ENCODE data around the gene STK40.

The STK40 gene

GRCh38 chr1:36389999-36390398, 4.3 kb upstream of the STK40 start:
- H3K27ac Mint-ChIP-seq = peak overlapping the region; percentile 27

GRCh38 chr1:36389261-36389660, 3.5 kb upstream of the STK40 start:
- Mint-ChIP-seq H3K4me1 (ENCODE audit: low read depth) (peaks cover 28% of the 10 kb centered on the region), H3K27ac (peak overlapping the region; percentile 70), H3K9me3 (no peaks in the 10 kb centered on the region), H3K27me3 (ENCODE audit: low read depth) (no peaks in the 10 kb centered on the region), H3K4me3 (no peak overlapping the region), H3K36me3 (ENCODE audit: low read depth) (peaks cover 34% of the 10 kb centered on the region)

More at GRCh38 chr1:36389999-36390398, 4.3 kb upstream of the STK40 start:
- peaks cover 30% of the 10 kb centered on the region for H3K36me3 Mint-ChIP-seq (ENCODE audit: low read depth)
- H3K9me3 Mint-ChIP-seq = no peaks in the 10 kb centered on the region
- H3K27me3 Mint-ChIP-seq (ENCODE audit: low read depth) = no peaks in the 10 kb centered on the region
- H3K4me3 Mint-ChIP-seq = no peak overlapping the region
- peaks cover 26% of the 10 kb centered on the region for H3K4me1 Mint-ChIP-seq (ENCODE audit: low read depth)

- Mint-ChIP-seq H3K9me3 (no peaks in the 10 kb centered on the region), H3K27ac (peak overlapping the region; percentile 99), H3K4me3 (peak overlapping the region; percentile 82), H3K36me3 (ENCODE audit: low read depth) (peaks cover 30% of the 10 kb centered on the region), H3K4me1 (ENCODE audit: low read depth) (peaks cover 35% of the 10 kb centered on the region), H3K27me3 (ENCODE audit: low read depth) (no peaks in the 10 kb centered on the region)
These were observed 1.6 kb upstream of the STK40 start for GRCh38 chr1:36387141-36387949.

GRCh38 chr1:36386265-36387140, 779 bp upstream of the STK40 start:
- Mint-ChIP-seq H3K4me3 (peak overlapping the region; percentile 82), H3K27ac (peak overlapping the region; percentile 99), H3K9me3 (no peaks in the 10 kb centered on the region), H3K36me3 (ENCODE audit: low read depth) (peaks cover 29% of the 10 kb centered on the region), H3K27me3 (ENCODE audit: low read depth) (no peaks in the 10 kb centered on the region), H3K4me1 (ENCODE audit: low read depth) (peaks cover 40% of the 10 kb centered on the region)

GRCh38 chr1:36384542-36385409, 948 bp downstream of the STK40 start:
- Mint-ChIP-seq H3K27ac (peak overlapping the region; percentile 87), H3K27me3 (ENCODE audit: low read depth) (no peaks in the 10 kb centered on the region), H3K4me1 (ENCODE audit: low read depth) (peaks cover 44% of the 10 kb centered on the region), H3K4me3 (peak overlapping the region; percentile 82), H3K36me3 (ENCODE audit: low read depth) (peaks cover 23% of the 10 kb centered on the region), H3K9me3 (no peaks in the 10 kb centered on the region)

GRCh38 chr1:36383240-36383639, 2.5 kb downstream of the STK40 start:
- H3K36me3 Mint-ChIP-seq (ENCODE audit: low read depth) = peaks cover 24% of the 10 kb centered on the region
- no peak overlapping the region for H3K27ac Mint-ChIP-seq
- H3K9me3 Mint-ChIP-seq = no peaks in the 10 kb centered on the region
- H3K27me3 Mint-ChIP-seq (ENCODE audit: low read depth) = no peaks in the 10 kb centered on the region
- H3K4me1 Mint-ChIP-seq (ENCODE audit: low read depth) = peaks cover 49% of the 10 kb centered on the region
- no peak overlapping the region for H3K4me3 Mint-ChIP-seq

- H3K4me3 Mint-ChIP-seq = no peak overlapping the region
- H3K4me1 Mint-ChIP-seq (ENCODE audit: low read depth) = peaks cover 52% of the 10 kb centered on the region
These were observed 3.1 kb downstream of the STK40 start for GRCh38 chr1:36382669-36383068.

GRCh38 chr1:36382231-36382630, 3.5 kb downstream of the STK40 start:
- Mint-ChIP-seq H3K27me3 (ENCODE audit: low read depth) (no peaks in the 10 kb centered on the region), H3K4me3 (no peak overlapping the region), H3K36me3 (ENCODE audit: low read depth) (peaks cover 24% of the 10 kb centered on the region), H3K9me3 (no peaks in the 10 kb centered on the region), H3K4me1 (ENCODE audit: low read depth) (peaks cover 51% of the 10 kb centered on the region), H3K27ac (no peak overlapping the region)

More at GRCh38 chr1:36382669-36383068, 3.1 kb downstream of the STK40 start:
- Mint-ChIP-seq H3K27ac (no peak overlapping the region), H3K27me3 (ENCODE audit: low read depth) (no peaks in the 10 kb centered on the region), H3K9me3 (no peaks in the 10 kb centered on the region), H3K36me3 (ENCODE audit: low read depth) (peaks cover 25% of the 10 kb centered on the region)

GRCh38 chr1:36381405-36381804, 4.3 kb downstream of the STK40 start:
- Mint-ChIP-seq H3K4me1 (ENCODE audit: low read depth) (peaks cover 44% of the 10 kb centered on the region), H3K27me3 (ENCODE audit: low read depth) (no peaks in the 10 kb centered on the region), H3K27ac (no peak overlapping the region), H3K9me3 (no peaks in the 10 kb centered on the region), H3K4me3 (no peak overlapping the region), H3K36me3 (ENCODE audit: low read depth) (peaks cover 24% of the 10 kb centered on the region)

GRCh38 chr1:36380782-36381181, 4.9 kb downstream of the STK40 start:
- no peak overlapping the region for H3K27ac Mint-ChIP-seq

GRCh38 chr1:36380143-36380619, 5.5 kb downstream of the STK40 start:
- H3K36me3 Mint-ChIP-seq (ENCODE audit: low read depth) = peaks cover 24% of the 10 kb centered on the region
- peak overlapping the region; percentile 7 for H3K27ac Mint-ChIP-seq
- H3K4me1 Mint-ChIP-seq (ENCODE audit: low read depth) = peaks cover 51% of the 10 kb centered on the region
- no peaks in the 10 kb centered on the region for H3K27me3 Mint-ChIP-seq (ENCODE audit: low read depth)
- no peaks in the 10 kb centered on the region for H3K9me3 Mint-ChIP-seq
- H3K4me3 Mint-ChIP-seq = no peak overlapping the region

More at GRCh38 chr1:36380782-36381181, 4.9 kb downstream of the STK40 start:
- no peaks in the 10 kb centered on the region for H3K9me3 Mint-ChIP-seq
- H3K36me3 Mint-ChIP-seq (ENCODE audit: low read depth) = peaks cover 24% of the 10 kb centered on the region
- peaks cover 49% of the 10 kb centered on the region for H3K4me1 Mint-ChIP-seq (ENCODE audit: low read depth)
- H3K27me3 Mint-ChIP-seq (ENCODE audit: low read depth) = no peaks in the 10 kb centered on the region
- H3K4me3 Mint-ChIP-seq = no peak overlapping the region

GRCh38 chr1:36377791-36378492, 7.8 kb downstream of the STK40 start:
- Mint-ChIP-seq H3K36me3 (ENCODE audit: low read depth) (peaks cover 15% of the 10 kb centered on the region), H3K4me1 (ENCODE audit: low read depth) (peaks cover 59% of the 10 kb centered on the region), H3K4me3 (no peak overlapping the region), H3K9me3 (no peaks in the 10 kb centered on the region), H3K27ac (peak overlapping the region; percentile 76), H3K27me3 (ENCODE audit: low read depth) (no peaks in the 10 kb centered on the region)

- H3K9me3 Mint-ChIP-seq = no peaks in the 10 kb centered on the region
- H3K27ac Mint-ChIP-seq = peak overlapping the region; percentile 70
- H3K36me3 Mint-ChIP-seq (ENCODE audit: low read depth) = peaks cover 4% of the 10 kb centered on the region
- no peak overlapping the region for H3K4me3 Mint-ChIP-seq
- no peaks in the 10 kb centered on the region for H3K27me3 Mint-ChIP-seq (ENCODE audit: low read depth)
- peaks cover 49% of the 10 kb centered on the region for H3K4me1 Mint-ChIP-seq (ENCODE audit: low read depth)
These were observed 13.1 kb downstream of the STK40 start for GRCh38 chr1:36372617-36373016.

Measured in T-helper 1 cell treated with Interleukin-12 subunit alpha and Interleukin-12 subunit beta and Interleukin-4 antibody, amounts not matched to agents 30 μg/mL and 1 μg/mL, for 36 hours (primary cell).